NK-92 (cell line): ENCODE data around the gene DAGLB.
"Not testable (repeated sequence)": the region's sequence is repeated elsewhere in the genome, so short reads cannot be mapped to it uniquely, and the experiment has no call there.

ENCODE experiments used
- DNase-seq: peaks from one replicate; lab custom pipeline; 2025; ENCODE audit not compliant: unreplicated experiment; lab: John Stamatoyannopoulos, UW

The DAGLB gene

DNA sequence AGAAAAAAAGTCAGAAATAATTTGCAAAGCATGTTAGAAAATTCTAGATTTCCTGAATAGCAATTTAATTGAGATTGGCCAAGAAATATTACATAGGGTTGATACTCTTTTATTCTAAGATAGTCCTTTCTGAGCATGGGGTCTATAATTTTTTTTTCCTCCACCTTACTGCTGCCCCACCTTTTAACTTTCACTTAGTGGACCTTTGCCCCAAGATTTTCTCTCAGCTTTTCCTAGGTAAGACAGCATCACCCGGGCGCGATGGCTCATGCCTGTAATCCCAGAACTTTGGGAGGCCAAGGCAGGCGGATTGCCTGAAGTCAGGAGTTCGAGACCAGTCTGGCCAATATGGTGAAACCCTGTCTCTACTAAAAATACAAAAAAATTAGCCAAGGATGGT lies 69.2 kb downstream of the DAGLB start:
- not testable (repeated sequence) for DNase-seq

DNA sequence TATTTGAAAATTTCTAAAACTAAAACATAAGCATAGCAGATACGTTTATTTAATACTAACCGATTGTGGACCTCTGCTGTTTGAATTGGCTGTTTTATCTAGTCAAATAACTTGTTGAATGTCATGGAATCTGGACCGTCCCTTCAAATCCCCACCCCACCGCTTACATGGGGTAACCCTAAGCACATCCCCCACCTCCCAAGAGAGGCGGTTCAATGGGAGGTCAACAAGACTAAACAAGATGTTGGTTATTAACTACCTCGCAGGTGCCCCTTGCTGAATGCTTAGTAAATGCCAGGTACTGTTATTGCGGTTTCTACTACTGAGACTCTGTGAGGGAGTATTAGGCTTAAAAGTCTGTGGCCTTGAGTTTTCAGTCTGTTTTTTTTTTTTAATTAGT lies 70.9 kb downstream of the DAGLB start:
- no peak for DNase-seq

DNA sequence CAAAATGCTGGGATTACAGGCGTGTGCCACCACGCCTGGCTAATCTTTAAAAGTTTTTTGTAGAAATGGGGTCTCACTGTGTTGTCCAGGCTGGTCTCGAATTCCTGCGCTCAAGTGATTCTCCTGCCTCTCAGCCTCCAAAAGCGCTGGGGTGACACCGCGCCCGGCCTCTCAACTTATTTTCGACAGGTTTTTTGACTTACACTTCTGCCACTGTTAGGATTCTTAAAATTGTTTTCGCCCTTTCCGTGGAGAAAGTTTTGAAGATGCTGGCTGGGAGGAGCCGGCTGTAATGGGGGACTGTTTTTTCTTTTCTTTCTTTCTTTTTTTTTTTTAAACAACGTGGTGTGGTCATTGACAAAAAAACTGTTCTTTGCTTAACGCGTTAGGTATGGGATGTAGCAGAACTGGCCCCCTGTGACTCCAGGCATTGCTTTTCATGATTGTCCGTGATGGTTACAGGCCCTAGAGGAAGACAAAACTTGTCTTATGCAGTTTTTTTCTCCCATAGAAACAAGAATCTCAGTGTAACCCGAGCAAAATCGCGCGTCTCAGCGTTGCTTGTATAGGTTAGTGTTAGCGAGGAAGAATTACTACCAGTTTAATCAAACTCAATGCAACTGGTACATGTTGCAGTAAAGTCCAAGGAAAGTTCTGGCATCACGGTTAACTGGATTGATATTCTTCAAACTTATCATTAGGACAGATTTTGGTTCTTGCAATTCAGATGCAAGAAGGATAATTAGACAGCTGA lies 72.2 kb downstream of the DAGLB start:
- DNase-seq = no peak

DNA sequence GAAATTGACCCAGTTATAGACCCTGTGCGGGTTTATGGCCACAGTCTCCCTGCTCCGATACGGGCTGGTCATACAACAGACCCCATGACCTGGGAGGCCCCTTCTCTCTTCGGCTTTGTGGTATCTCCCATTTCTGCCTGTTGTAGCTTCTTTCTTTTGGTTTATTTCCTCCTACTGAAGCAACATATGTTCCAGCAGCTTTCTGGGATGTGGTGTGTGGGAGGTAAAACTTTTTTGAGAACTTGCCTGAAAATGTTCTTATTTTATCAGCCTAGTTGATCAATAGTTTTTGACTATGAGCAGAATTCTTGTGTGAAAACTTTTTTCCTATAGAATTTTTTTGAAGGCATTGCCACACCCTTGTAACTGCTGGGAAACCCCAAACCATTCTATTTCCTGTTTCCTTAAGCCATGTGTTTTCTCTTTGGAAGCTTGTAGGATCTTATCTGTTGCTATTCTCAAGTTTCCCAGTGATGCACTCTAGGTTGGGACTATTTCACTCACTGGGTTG lies 80.0 kb downstream of the DAGLB start:
- no peak for DNase-seq

DNA sequence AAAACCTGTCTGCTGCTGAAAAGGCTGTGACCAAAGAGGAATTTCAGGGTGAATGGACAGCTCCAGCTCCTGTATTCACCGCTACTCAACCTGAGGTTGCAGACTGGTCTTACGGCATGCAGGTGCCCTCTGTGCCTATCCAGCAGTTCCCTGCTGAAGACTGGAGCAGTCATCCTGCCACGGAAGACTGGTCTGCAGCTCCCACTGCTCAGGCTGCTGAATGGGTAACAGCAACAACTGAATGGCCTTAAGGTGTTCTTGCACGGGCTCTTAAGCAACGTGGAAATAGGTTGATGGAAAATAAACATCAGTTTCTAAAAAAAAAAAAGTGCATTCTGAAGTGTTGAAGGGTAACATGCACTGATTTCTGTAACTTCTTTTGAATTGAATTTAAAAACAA lies 82.3 kb downstream of the DAGLB start:
- DNase-seq = no peak

- no peak for DNase-seq
Measured at GRCh38 chr7:6360841-6361240, 86.9 kb downstream of the DAGLB start.

DNA sequence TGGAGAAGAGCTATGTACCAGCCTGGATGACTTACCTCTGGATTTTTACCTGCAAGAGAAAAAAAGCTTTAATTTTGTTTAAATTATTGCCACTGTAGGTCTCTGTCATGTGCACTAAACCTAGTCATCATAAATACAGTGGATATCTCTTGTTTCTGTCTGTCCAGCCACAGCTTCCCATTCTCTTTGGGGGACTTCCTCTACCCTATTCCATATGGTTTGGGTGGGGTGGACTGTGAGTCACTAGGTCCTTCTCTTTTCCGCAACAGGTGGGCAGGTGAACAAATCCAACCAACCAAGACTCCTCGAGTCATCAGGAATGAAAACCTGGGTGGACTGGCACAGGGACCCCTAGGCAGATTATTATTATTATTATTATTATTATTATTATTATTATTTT lies 88.0 kb downstream of the DAGLB start:
- no peak for DNase-seq
